Neural cell (in vitro differentiated cells): ENCODE results near the gene MON2.

Experiments
- CTCF ChIP-seq: fragments of 450-650 bp; IDR thresholded peaks from 2 replicates; pipeline ENCODE4 v1.5.1; 2014; ENCODE audit warnings: antibody characterized with exemption, mild to moderate bottlenecking, moderate library complexity; ENCODE audit not compliant: poor library complexity, severe bottlenecking
- EP300 ChIP-seq: fragments of 450-650 bp; conservative IDR thresholded peaks from 2 replicates; pipeline ENCODE4 v1.6.1; 2014; ENCODE audit warnings: antibody characterized with exemption, mild to moderate bottlenecking, moderate library complexity; ENCODE audit not compliant: poor library complexity, severe bottlenecking
- EZH2 ChIP-seq: fragments of 200-600, 300-800 bp; shearing (Covaris generic), sonication (generic); IDR thresholded peaks from 2 replicates; pipeline ENCODE4 v1.6.1; 2014; ENCODE audit warnings: antibody characterized with exemption, low read length, borderline replicate concordance, mild to moderate bottlenecking; ENCODE audit not compliant: insufficient read depth, poor library complexity, severe bottlenecking
- MXI1 ChIP-seq: fragments of 450-650 bp; conservative IDR thresholded peaks from 2 replicates; pipeline ENCODE4 v1.6.1; 2014; ENCODE audit warnings: antibody characterized with exemption, mild to moderate bottlenecking; ENCODE audit not compliant: poor library complexity, severe bottlenecking
- POLR2AphosphoS5 ChIP-seq: IDR thresholded peaks from 2 replicates; pipeline ENCODE4 v1.6.1; 2012
- RAD21 ChIP-seq: fragments of 450-650 bp; conservative IDR thresholded peaks from 2 replicates; pipeline ENCODE4 v1.6.1; 2014; ENCODE audit warnings: antibody characterized with exemption, mild to moderate bottlenecking, moderate library complexity
- REST ChIP-seq: IDR thresholded peaks from 2 replicates; pipeline ENCODE4 v1.6.1; 2012; ENCODE audit warnings: borderline replicate concordance
- SMC3 ChIP-seq: fragments of 450-650 bp; conservative IDR thresholded peaks from 2 replicates; pipeline ENCODE4 v1.6.1; 2014; ENCODE audit warnings: antibody characterized with exemption, mild to moderate bottlenecking, moderate library complexity; ENCODE audit not compliant: poor library complexity

- no peak for TF ChIP-seq CTCF
- no peak for TF ChIP-seq POLR2AphosphoS5
- no peak for TF ChIP-seq SMC3
- no peak for TF ChIP-seq EZH2
- no peak for TF ChIP-seq REST
- no peak for TF ChIP-seq RAD21
- TF ChIP-seq MXI1: no peak
- TF ChIP-seq EP300: no peak
These were observed 51.3 kb downstream of the MON2 start for GRCh38 chr12:62517887-62518286.
